Aorta (tissue), 5 donors: ENCODE measurements around the gene TTC39B. TPM values are rescaled to one million over a fixed set of nuclear protein-coding genes. Genes with fewer than 3 reads are reported as not detected.
A peak's percentile ranks its signal among the peaks of the same experiment; 100 is the strongest.

Experiments
- ATAC-seq: fragments of 200-7000 bp; cut with Tn5 transposase; one replicate; pipeline ENCODE4 v1.9.1; 2022; ENCODE audit warnings: moderate library complexity; ENCODE audit not compliant: low FRiP score
- DNase-seq, 2 donors: peaks; one replicate each; pipeline ENCODE4 v3.0.0-alpha.2; 2020
- H3K27ac ChIP-seq, 2 donors: one replicate each; pipeline ENCODE4 v1.5.1; 2013; ENCODE audit warnings: low read length in 2 of 2, mild to moderate bottlenecking in 2 of 2, moderate library complexity in 2 of 2, control low read depth in 1 of 2, inconsistent platforms in 1 of 2, low read depth in 1 of 2
- H3K27me3 ChIP-seq, 2 donors: one replicate each; pipeline ENCODE4 v1.6.1; 2013; ENCODE audit warnings: control low read depth in 1 of 2, low read length in 1 of 2, mild to moderate bottlenecking in 1 of 2, moderate library complexity in 1 of 2; ENCODE audit not compliant: insufficient read depth in 2 of 2, control insufficient read depth in 1 of 2
- H3K36me3 ChIP-seq, 2 donors: one replicate each; pipeline ENCODE4 v1.6.1; 2013; ENCODE audit warnings: control low read depth in 1 of 2, low read length in 1 of 2, mild to moderate bottlenecking in 1 of 2; ENCODE audit not compliant: insufficient read depth in 2 of 2, control insufficient read depth in 1 of 2
- H3K4me1 ChIP-seq, 2 donors: one replicate each; pipeline ENCODE4 v1.6.1; 2013; ENCODE audit warnings: low read length in 2 of 2, control low read depth in 1 of 2, mild to moderate bottlenecking in 1 of 2, moderate library complexity in 1 of 2; ENCODE audit not compliant: insufficient read depth in 2 of 2, control insufficient read depth in 1 of 2
- H3K4me3 ChIP-seq, 2 donors: one replicate each; pipeline ENCODE4 v1.5.1; 2013; ENCODE audit warnings: low read length in 2 of 2, control low read depth in 1 of 2, mild to moderate bottlenecking in 1 of 2
- H3K9me3 ChIP-seq: one replicate; pipeline ENCODE4 v1.6.1; 2013; ENCODE audit warnings: mild to moderate bottlenecking, low read length; ENCODE audit not compliant: control insufficient read depth
- WGBS, 2 donors: extraction: QIAGEN DNeasy Blood & Tissue Kit; methylation state at CpG; one replicate each; pipeline ENCODE4 v1.1.7; 2013; 5-methylcytosine and 5-hydroxymethylcytosine counted together
- intact Hi-C, 2 donors: fragments of 100-400 bp; cut with DNase I; formaldehyde crosslinking; loops; one replicate each; pipeline versions ENCODE4 v1.14.2 to v1.15.0; 2022
- polyA plus RNA-seq, 2 donors: library from polyadenylated mRNA; stranded (reverse); fragments of 200-250 nt; gene quantifications; one replicate each; pipeline ENCODE4 v1.2.3, GENCODE V29; 2013
- total RNA-seq, 2 donors: library from RNA; stranded (reverse); fragmentation: NEBNext Ultra II Directional; extraction: Animal tissue kit (Norgen Biotek cat#: 25700); gene quantifications; one replicate each; pipeline ENCODE4 v1.2.1, GENCODE V29; 2021
- donor health status: healthy with polysubstance abuse.
- donor health status: Bipolar disorder and iron deficiency.
- donor health status: DM: no; HTN: no; CAD: no.
- donor health status: DM: no; HTN: no; CAD: no.
- donor health status: DM: yes; HTN: yes; CAD: no.

Gene TTC39B
- total and polyA plus RNA-seq, 4 donors, result 6.1 to 40.8 (median 26.8) TPM

- H3K4me1 ChIP-seq, result peaks cover 2 to 7% of the 10 kb centered on the region in 2 donors
- H3K27me3 ChIP-seq, result no peaks in the 10 kb centered on the region
- WGBS, 2 donors, result 78 to 81% methylated on average over 7 of the region's 7 CpGs
These were observed 81.4 kb downstream of the TTC39B start for GRCh38 chr9:15225564-15226126.

GRCh38 chr9:15222313-15222712 is 84.7 kb downstream of the TTC39B start:
- Histone ChIP-seq H3K36me3 (peaks cover 0 to 4% of the 10 kb centered on the region in 2 donors), H3K4me1 (peaks cover 0 to 8% of the 10 kb centered on the region in 2 donors), H3K9me3 (no peaks in the 10 kb centered on the region), H3K27ac (no peak overlapping the region), H3K27me3 (no peaks in the 10 kb centered on the region), H3K4me3 (no peak overlapping the region)
- DNase-seq, result no peak
- intact Hi-C loops, result loop anchor here in 1 of 2 donors (5.0 kb wide), 1 partner anchor 35 kb away; no protein-coding TSS in a partner anchor
- WGBS, 2 donors, result 93 to 97% methylated on average over 3 of the region's 3 CpGs
- no peak for ATAC-seq

More at GRCh38 chr9:15225564-15226126, 81.4 kb downstream of the TTC39B start:
- ATAC-seq (no peak), DNase-seq (no peak)
- H3K27ac ChIP-seq, result no peak overlapping the region
- no peaks in the 10 kb centered on the region for H3K9me3 ChIP-seq
- intact Hi-C loops, result no loop called here
- no peak overlapping the region for H3K4me3 ChIP-seq
- H3K36me3 ChIP-seq, result peaks cover 0 to 4% of the 10 kb centered on the region in 2 donors

GRCh38 chr9:15221746-15222145 is 85.3 kb downstream of the TTC39B start:
- Histone ChIP-seq H3K27me3 (no peaks in the 10 kb centered on the region), H3K9me3 (no peaks in the 10 kb centered on the region), H3K27ac (no peak overlapping the region), H3K4me3 (no peak overlapping the region), H3K4me1 (peaks cover 0 to 8% of the 10 kb centered on the region in 2 donors), H3K36me3 (peaks cover 0 to 4% of the 10 kb centered on the region in 2 donors)
- intact Hi-C loops, result loop anchor here in 1 of 2 donors (5.0 kb wide), 1 partner anchor 36 kb away; no protein-coding TSS in a partner anchor
- DNase-seq (no peak), ATAC-seq (no peak)
- WGBS, 2 donors, result 84% methylated on average over 4 of the region's 4 CpGs

GRCh38 chr9:15220658-15221318 is 86.2 kb downstream of the TTC39B start:
- no peak for DNase-seq
- intact Hi-C loops, result loop anchor here in 1 of 2 donors (5.0 kb wide), 1 partner anchor 37 kb away; no protein-coding TSS in a partner anchor
- peak; percentile 67 for ATAC-seq
- Histone ChIP-seq H3K27ac (no peak overlapping the region), H3K4me3 (no peak overlapping the region), H3K36me3 (peaks cover 0 to 4% of the 10 kb centered on the region in 2 donors), H3K4me1 (peaks cover 0 to 8% of the 10 kb centered on the region in 2 donors), H3K9me3 (no peaks in the 10 kb centered on the region), H3K27me3 (no peaks in the 10 kb centered on the region)
- WGBS, 2 donors, result 69 to 71% methylated on average over 7 of the region's 7 CpGs

GRCh38 chr9:15219546-15219945 is 87.5 kb downstream of the TTC39B start:
- H3K36me3 ChIP-seq, result peaks cover 0 to 4% of the 10 kb centered on the region in 2 donors
- H3K27ac ChIP-seq, result no peak overlapping the region
- peaks cover 0 to 10% of the 10 kb centered on the region in 2 donors for H3K4me1 ChIP-seq
- intact Hi-C loops, result loop anchor here in 1 of 2 donors (10.0 kb wide), 1 partner anchor 385 kb away; no protein-coding TSS in a partner anchor
- no peaks in the 10 kb centered on the region for H3K27me3 ChIP-seq
- DNase-seq, result no peak
- H3K4me3 ChIP-seq, result no peak overlapping the region
- H3K9me3 ChIP-seq, result no peaks in the 10 kb centered on the region
- WGBS, 2 donors, result 90 to 91% methylated on average over 5 of the region's 5 CpGs
- ATAC-seq, result no peak

- ATAC-seq (no peak), DNase-seq (no peak)
- intact Hi-C loops, result loop anchor here in 1 of 2 donors (10.0 kb wide), 1 partner anchor 386 kb away; no protein-coding TSS in a partner anchor
These were observed 88.0 kb downstream of the TTC39B start for GRCh38 chr9:15218994-15219393.

GRCh38 chr9:15213249-15213648 is 93.8 kb downstream of the TTC39B start:
- intact Hi-C loops, result loop anchor here (5.0 to 10.0 kb wide), 4 partner anchors 79 to 392 kb away; partner anchors contain the start of gene TTC39B (in 1 of the 2)
- H3K9me3 ChIP-seq, result no peaks in the 10 kb centered on the region
- DNase-seq, result no peak
- 84 to 85% methylated on average over 5 of the region's 5 CpGs for WGBS, 2 donors
- H3K4me3 ChIP-seq, result no peak overlapping the region
- no peak for ATAC-seq
- H3K27ac ChIP-seq, result peak overlapping the region; percentile 28 to 36
- H3K4me1 ChIP-seq, result peaks cover 0 to 7% of the 10 kb centered on the region in 2 donors
- H3K27me3 ChIP-seq, result no peaks in the 10 kb centered on the region
- H3K36me3 ChIP-seq, result no peaks in the 10 kb centered on the region

More at GRCh38 chr9:15218994-15219393, 88.0 kb downstream of the TTC39B start:
- Histone ChIP-seq H3K27ac (no peak overlapping the region), H3K4me3 (no peak overlapping the region), H3K27me3 (no peaks in the 10 kb centered on the region), H3K36me3 (peaks cover 0 to 4% of the 10 kb centered on the region in 2 donors), H3K9me3 (no peaks in the 10 kb centered on the region), H3K4me1 (peaks cover 0 to 10% of the 10 kb centered on the region in 2 donors)

GRCh38 chr9:15211815-15212495 is 95.1 kb downstream of the TTC39B start:
- Histone ChIP-seq H3K27me3 (no peaks in the 10 kb centered on the region), H3K9me3 (no peaks in the 10 kb centered on the region), H3K4me3 (peak overlapping the region in 1 of 2 donors; percentile 16), H3K4me1 (peaks cover 0 to 7% of the 10 kb centered on the region in 2 donors), H3K27ac (peak overlapping the region in 1 of 2 donors; percentile 84), H3K36me3 (no peaks in the 10 kb centered on the region)
- peak; percentile 43 for ATAC-seq
- intact Hi-C loops, result loop anchor here (2.0 to 10.0 kb wide), 5 partner anchors 80 to 393 kb away; partner anchors contain the start of gene TTC39B (in 1 of the 2)
- 33% methylated on average over 4 of the region's 4 CpGs for WGBS, 2 donors
- no peak for DNase-seq
